HG02981 (cell line): ENCODE measurements around the gene ELMOD2.
"Not testable (repeated sequence)": the region's sequence is repeated elsewhere in the genome, so short reads cannot be mapped to it uniquely, and the experiment has no call there.

Experiments
- ATAC-seq: cut with Tn5 transposase; IDR thresholded peaks from one replicate; pipeline ENCODE4 v1.9.1; 2021; ENCODE audit warnings: mild to moderate bottlenecking, moderate library complexity; ENCODE audit not compliant: unreplicated experiment

The ELMOD2 gene

GRCh38 chr4:140523857-140524742 lies at the start of gene ELMOD2:
TSS of gene ELMOD2 (plus strand) at chr4:140524168. CDS start at chr4:140525429, 1,261 bp downstream.
- ATAC-seq: peak; percentile 100

GRCh38 chr4:140483445-140483844 lies 40.5 kb upstream of the ELMOD2 start:
- ATAC-seq: no peak

- ATAC-seq: no peak
Measured at GRCh38 chr4:140485939-140486338, 38.0 kb upstream of the ELMOD2 start.

- ATAC-seq: no peak
Measured at GRCh38 chr4:140497405-140497746, 26.6 kb upstream of the ELMOD2 start.

- ATAC-seq: no peak
Measured at GRCh38 chr4:140497747-140498636, 26.0 kb upstream of the ELMOD2 start, which contains the start of gene MGAT4D. TSS of gene MGAT4D (minus strand) at chr4:140498293. CDS start at chr4:140498222, 71 bp downstream.

- no peak for ATAC-seq
Measured at GRCh38 chr4:140499391-140499790, 24.6 kb upstream of the ELMOD2 start.

GRCh38 chr4:140504261-140504660 lies 19.7 kb upstream of the ELMOD2 start:
- ATAC-seq: no peak

GRCh38 chr4:140513765-140514164 lies 10.2 kb upstream of the ELMOD2 start:
- ATAC-seq: not testable (repeated sequence)

GRCh38 chr4:140515423-140515822 lies 8.5 kb upstream of the ELMOD2 start:
- ATAC-seq: no peak

GRCh38 chr4:140523370-140523856 lies 555 bp upstream of the ELMOD2 start:
- ATAC-seq: peak; percentile 10

GRCh38 chr4:140529434-140529833 lies 5.5 kb downstream of the ELMOD2 start:
- ATAC-seq: no peak

- ATAC-seq: no peak
Measured at GRCh38 chr4:140533951-140534480, 10.0 kb downstream of the ELMOD2 start.

GRCh38 chr4:140556372-140557085 lies 32.6 kb downstream of the ELMOD2 start:
- peak; percentile 100 for ATAC-seq

GRCh38 chr4:140557831-140558435 lies 34.0 kb downstream of the ELMOD2 start:
- ATAC-seq: no peak

- no peak for ATAC-seq
Measured at GRCh38 chr4:140559696-140560095, 35.7 kb downstream of the ELMOD2 start.

- no peak for ATAC-seq
Measured at GRCh38 chr4:140568507-140569306, 44.7 kb downstream of the ELMOD2 start, which contains the start of gene UCP1. TSS of gene UCP1 (minus strand) at chr4:140568961. CDS start at chr4:140568729, 232 bp downstream.

- no peak for ATAC-seq
Measured at GRCh38 chr4:140569307-140569638, 45.3 kb downstream of the ELMOD2 start.

GRCh38 chr4:140571620-140572019 lies 47.7 kb downstream of the ELMOD2 start:
- no peak for ATAC-seq

GRCh38 chr4:140575489-140575888 lies 51.5 kb downstream of the ELMOD2 start:
- no peak for ATAC-seq
